Measurements from ENCODE around the gene MAP3K20.
"Not testable (repeated sequence)": the region's sequence is repeated elsewhere in the genome, so short reads cannot be mapped to it uniquely, and the experiment has no call there.

Gene MAP3K20

DNA sequence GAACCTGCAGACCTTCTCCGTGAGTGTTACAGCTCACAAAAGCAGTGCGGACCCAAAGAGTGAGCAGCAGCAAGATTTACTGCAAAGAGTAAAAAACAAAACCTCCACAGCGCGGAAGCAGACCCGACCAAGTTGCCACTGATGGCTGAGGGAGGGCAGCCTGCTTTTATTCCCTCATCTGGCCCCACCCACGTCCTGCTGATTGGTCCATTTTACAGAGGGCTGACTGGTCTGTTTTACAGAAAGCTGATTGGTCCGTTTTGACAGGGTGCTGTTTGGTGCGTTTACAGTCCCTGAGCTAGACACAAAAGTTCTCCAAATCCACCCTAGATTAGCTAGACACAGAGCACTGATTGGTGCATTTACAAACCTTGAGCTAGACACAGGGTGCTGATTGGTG is 206.3 kb downstream of the MAP3K20 start:
- DNase-seq (ENCODE audit: low spot score): not testable (repeated sequence)

DNA sequence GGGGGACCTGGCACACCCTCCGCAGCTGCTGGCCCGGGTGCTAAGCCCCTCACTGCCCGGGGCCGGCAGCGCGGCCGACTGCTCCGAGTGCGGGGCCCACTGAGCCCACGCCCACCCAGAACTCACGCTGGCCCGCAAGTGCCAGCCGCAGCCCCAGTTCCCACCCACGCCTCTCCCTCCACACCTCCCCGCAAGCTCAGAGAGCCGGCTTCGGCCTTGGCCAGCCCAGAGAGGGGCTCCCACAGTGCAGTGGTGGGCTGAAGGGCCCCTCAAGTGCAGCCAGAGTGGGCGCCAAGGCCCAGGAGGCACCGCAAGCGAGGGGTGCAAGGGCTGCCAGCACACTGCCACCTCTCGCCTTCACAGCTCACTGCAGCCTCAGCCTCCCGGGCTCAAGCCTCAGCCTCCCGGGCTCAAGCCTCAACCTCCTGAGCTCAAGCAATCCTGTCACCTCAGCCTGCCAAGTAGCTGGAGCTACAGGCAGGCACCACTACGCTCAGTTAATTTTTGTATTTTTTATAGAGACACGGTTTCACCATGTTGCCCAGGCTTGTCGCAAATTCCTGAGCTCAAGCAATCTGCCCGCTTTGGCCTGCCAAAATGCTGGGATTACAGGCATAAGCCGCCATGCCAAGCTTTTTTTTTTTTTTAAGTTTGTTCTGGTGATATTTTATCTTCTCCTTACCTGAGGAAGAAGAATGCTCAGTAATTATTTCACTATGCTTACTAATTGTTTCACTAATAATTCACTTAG is 207.3 kb downstream of the MAP3K20 start:
- no peak for DNase-seq (ENCODE audit: low spot score)

DNA sequence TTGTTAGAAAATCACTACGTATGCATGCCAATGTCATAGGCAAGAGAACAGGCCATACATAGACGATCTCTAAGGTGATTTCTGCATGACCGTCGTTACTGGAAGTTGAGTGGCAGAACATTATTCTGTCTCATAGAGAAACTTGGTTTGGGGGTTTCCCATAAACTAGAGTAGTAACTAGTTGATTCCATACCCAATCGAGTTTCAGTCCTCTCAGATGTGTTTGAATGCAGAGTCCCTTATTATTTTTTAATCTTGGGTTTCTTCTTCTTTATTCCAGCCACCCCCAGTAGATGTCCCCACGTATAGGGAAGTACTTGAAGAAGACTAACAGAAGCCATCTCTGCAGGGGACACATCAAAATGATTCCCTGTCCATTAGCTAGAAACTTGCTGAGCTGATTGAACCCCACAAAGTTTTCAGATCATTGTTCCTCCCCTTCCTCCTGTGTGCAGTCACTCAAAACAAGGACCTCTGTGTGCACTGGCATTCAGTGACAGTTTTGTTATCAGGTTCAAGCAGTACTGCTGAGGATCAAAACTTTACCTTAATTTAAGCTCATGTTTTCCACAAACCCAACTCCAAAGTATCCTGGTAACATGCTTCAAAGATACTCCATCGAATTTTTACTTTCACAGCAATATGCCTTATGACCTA is 210.6 kb downstream of the MAP3K20 start:
- DNase-seq (ENCODE audit: low spot score): peak; percentile 26

DNA sequence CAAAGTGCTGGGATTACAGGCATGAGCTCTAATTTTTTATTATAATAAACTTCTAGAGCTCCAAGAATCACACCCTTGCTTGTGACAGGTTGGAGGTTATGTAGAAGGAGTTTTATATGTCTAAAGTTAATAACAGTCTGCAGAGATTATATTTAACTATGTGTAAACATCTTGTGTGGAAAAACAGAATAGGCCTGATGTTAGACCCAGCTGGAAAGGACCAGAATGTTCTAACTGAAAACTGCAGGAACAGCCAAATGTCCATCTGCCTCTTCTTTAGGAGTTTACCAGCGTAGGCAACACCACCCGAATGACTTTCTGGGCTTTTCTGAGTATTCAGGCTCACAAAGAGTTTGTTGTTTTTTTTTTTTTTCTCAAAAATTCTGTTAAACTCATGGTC is 211.9 kb downstream of the MAP3K20 start:
- no peak for DNase-seq (ENCODE audit: low spot score)

DNA sequence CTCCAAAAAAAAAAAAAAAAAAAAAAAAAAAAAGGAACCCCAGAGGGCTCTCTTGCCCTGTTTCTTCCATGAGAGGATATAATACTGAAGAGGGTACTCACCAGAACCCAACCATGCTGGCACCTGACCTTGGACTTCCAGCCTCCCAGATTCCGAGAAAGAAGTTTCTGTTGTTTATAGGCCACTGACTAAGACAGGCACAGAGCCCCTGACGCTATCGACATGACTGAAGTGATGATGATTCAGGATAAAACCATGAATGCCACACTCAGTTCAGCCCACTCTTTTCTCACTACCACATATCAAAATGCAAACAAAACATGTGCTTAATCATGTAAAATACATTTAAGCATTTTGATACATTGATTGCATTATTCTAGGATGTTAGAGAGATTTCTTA is 212.9 kb downstream of the MAP3K20 start:
- no peak for DNase-seq (ENCODE audit: low spot score)

DNA sequence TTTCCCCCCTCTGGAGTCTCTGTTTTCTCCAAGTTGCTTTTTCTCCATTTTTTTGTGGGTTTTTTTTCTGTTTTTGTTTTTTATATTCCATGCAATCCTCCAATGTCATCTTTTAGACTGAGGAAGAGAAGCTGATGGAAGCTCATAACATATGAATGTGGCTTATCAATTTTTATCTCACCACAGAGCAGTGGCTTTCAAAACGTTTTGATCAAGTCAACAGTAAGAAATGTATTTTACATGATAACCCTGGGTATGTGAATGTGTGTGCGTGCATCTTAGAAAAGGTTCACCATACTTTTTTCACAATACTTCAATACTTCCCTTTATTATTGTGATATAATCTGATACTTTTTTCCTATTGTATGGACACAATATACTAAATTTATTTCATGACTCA is 214.4 kb downstream of the MAP3K20 start:
- DNase-seq (ENCODE audit: low spot score): no peak

DNA sequence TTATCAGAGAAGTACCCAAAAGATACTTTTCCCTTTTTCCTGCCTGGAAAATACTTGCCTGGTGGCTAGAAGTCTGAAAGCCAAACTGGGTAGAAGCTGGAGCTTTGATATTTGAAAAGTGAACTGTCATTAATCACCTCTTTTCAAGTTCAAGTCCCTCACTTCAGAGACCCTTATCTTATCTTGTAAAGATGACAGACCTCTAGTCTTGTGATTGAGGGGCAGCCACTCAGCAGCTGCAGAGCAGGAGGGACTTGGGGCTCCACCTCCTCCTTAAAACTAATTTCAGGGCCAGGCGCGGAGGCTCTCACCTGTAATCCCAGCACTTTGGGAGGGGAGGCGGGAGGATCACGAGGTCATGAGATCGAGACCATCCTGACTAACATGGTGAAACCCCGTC is 214.9 kb downstream of the MAP3K20 start:
- no peak for DNase-seq (ENCODE audit: low spot score)

DNA sequence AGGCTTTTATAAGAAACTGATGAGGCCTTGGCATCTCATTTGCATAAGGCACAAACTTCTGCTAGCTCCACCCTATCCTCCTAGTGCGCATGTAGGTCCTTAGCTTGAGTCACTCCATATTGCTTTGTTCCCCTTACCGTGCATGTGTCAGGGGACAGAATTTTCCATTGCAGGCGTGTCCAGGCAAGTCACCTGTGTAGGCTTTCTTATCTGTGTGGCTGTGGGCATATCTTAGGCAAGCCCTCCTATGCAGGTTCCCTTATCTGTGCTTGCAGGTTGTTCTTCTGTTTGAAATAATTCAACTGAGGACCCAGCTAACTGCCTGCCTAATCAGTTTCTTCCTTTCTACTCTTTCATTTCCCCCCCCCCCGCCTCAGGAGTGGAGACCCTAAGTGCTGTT is 215.8 kb downstream of the MAP3K20 start:
- DNase-seq (ENCODE audit: low spot score): no peak

DNA sequence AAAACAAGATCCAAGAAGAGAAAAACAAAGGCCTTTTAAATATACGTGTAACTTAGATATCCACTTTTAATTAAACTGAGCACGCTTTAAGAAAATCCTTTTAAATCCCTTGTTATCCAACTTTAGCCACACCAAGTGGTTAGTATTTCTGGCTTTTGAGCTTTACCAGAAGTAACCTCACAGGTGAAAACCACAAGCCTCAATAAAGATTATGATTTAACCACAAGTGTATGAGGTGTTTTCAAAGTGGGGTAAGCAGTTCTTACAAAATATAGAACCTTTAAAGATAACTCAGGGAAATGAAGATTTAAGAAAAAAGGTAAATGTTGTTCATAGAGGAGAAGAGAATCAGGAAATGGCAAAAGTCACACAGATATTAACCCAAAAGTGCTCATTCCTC is 220.6 kb downstream of the MAP3K20 start:
- DNase-seq (ENCODE audit: low spot score): no peak

DNA sequence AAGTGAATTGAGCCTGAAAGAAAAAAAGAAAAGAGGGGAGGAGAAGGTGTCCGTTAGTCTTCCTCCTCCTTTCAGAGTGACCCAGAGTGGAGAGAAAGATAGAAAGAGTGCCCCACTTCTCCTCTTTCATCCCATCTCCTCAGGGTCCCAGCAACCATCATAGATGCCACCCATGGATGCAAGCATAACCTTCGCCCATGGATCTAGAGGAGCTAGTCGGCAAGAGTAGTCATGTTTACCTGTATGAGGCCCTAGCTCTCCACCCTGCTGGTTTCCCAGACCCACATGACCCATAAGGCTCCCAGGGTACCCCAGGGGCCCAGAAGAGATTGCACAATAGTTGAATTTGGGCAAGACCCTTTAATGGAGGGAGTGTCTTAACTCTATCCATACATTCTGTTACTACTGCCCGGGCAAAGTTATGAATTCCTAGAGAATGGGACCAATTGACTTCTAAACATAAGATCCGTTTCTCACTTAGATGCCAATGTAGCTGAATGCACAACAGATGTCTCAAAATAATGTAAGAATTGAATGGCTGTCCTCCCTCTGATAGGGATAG is 223.0 kb downstream of the MAP3K20 start:
- DNase-seq (ENCODE audit: low spot score): no peak

DNA sequence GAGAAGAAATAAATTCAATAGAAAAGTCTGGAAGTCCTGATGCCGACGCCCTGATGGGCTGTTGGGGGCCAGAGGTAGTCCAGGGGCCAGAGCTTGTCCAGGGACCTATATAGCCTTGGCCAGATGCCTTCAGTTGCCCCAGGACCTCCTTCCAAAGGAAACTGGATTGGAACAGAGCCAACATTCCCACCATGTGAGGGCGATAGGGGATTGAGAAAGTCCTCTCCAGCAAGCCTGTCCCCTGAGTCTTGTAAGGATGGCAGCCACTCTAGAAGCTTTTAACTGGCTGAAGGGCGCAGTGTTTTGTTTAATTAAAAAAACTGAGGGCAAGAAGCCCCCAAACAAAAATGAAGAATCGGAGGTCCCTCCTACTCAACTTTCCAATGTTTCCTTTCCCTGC is 224.1 kb downstream of the MAP3K20 start:
- no peak for DNase-seq (ENCODE audit: low spot score)

DNA sequence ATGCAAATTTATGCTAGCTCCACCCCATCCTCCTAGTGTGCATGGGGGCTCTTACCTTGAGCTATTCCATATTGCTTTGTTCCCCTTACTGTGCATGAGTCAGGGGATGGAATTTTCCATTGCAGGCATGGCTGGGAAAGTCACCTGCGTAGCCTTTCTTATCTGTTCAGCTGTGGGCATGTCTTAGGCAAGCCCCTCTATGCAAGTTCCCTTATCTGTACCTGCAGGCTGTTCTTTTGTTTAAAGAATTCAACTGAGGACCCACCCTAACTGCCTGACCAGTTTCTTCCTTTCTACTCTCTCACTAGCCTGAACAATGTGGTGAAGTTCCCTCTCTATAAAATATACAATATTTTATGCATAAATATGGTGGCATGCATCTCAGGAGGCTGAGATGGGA is 224.8 kb downstream of the MAP3K20 start:
- no peak for DNase-seq (ENCODE audit: low spot score)

DNA sequence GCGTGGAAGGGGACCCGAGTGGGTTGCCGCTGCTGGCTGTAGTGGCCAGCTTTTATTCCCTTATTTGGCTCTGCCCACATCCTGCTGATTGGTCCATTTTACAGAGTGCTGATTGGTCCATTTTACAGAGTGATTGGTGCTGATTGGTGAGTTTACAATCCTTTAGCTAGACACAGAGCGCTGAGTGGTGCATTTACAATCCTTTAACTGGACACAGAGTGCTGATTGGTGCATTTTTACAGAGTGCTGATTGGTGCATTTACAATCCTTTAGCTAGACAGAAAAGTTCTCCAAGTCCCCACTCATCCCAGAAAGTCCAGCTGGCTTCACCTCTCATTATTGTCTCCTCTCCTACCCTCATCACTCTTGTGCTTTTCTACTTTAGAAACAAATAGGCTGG is 225.9 kb downstream of the MAP3K20 start:
- not testable (repeated sequence) for DNase-seq (ENCODE audit: low spot score)

DNA sequence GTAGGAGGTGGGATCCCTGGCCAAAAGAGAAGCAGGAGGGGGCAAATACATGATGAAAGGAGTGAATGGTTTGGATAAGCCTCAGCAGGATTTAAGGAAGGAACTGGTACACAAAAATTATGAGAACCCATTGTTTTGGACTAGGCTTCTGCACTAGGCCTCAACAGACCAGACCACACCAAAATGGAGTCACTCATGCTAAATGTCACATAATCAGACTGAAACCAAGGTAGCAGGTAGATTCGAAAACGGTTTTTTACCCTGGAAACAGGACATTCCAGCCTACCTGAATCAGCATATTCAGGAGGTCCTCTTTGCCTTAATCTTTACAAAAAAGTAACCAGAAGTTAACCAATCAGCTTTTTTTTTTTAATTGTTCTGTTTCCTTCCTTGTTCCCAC is 229.7 kb downstream of the MAP3K20 start:
- no peak for DNase-seq (ENCODE audit: low spot score)

DNA sequence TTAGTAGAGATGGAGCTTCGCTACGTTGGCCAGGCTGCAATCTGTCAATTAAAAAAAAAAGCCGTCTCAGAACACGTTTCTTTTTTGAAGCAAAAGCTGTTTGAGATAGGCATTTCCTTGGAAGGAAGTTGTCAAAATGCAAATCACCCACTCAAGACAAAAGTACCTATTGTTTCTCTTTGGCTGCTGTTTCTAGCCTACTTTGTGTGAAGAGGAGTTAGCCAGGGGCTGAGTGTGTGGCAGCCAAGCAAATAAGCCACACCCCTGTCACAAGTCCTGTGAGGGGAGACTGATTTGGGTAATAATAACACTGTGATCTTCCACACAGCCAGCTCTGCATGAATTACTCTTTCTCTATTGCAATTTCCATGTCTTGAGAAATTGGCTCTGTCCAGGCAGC is 231.6 kb downstream of the MAP3K20 start:
- DNase-seq (ENCODE audit: low spot score): no peak

DNA sequence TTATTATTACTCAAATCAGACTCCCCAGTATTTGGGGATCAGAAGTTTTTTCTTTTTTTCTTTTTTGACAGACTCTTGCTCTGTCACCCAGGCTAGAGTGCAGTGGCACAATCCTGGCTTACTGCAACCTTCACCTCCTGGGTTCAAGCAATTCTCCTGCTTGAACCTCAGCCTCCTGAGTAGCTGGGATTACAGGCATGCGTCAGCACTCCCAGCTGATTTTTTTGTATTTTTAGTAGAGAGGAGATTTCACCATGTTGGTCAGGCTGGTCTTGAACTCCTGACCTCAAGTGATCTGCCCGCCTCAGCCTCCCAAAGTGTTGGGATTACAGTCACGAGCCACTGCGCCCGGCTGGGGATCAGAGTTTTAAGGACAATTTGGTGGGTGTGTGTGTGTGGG is 233.7 kb downstream of the MAP3K20 start:
- DNase-seq (ENCODE audit: low spot score): not testable (repeated sequence)

DNA sequence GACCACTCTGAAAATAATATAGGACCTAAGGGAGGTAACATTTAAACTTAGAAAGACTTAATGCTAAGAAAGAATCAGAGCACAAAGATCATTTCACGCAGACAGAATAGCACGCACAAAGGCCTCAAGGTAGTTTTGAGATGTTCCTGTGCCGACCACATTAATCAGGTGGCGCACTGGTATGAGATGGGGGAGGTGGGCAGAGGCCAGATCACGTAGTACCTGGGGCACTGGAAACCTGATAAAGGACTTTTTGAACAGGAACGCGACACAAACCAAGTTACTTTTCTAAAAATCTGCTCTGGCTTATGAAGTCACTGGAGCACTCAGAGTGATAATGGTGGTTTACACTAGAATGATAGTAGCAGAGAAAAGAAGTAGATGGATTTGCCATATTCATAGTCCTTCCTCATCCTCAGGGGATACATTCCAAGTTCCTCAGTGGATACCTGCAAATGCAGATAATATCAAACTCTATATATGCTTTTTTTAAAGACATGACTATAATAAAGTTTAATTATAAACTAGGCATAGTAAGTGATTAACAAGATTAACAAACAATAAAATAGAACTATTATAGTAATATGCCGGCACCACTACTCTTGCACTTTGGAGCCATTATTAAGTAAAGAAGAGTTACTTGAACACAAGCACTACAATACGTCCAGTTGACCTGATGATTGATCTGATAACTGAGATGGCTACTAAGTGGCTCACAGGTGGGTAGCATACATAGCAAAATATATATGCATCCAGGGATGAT is 236.4 kb downstream of the MAP3K20 start:
- DNase-seq (ENCODE audit: low spot score): no peak

All from HuH-7 (cell line).